HEK293 (cell line): ENCODE measurements around the gene RAP2A.

ENCODE experiments used
- CTCF ChIA-PET: fragments of 350-600 bp; formaldehyde crosslinking; extraction: SDS; loops from one replicate; lab custom pipeline; 2021; ENCODE audit warnings: antibody characterized with exemption; lab: Yijun Ruan, JAX
- POLR2A ChIA-PET: fragments of 300-600 bp; formaldehyde crosslinking; extraction: SDS; loops from one replicate; lab custom pipeline; 2020; ENCODE audit warnings: antibody characterized with exemption, inconsistent platforms; lab: Yijun Ruan, JAX
- H3K27ac ChIP-seq: fragments of 200-500 bp; sonication (Bioruptor generic); 2 replicates; pipeline ENCODE4 v1.5.1; 2014; ENCODE audit warnings: low read depth, low read length, control low read depth, inconsistent platforms; ENCODE audit errors: extremely low read depth
- H3K36me3 ChIP-seq, 2 experiments: fragments of 200-500 bp in 1 of 2; sonication (Bioruptor generic) in 1 of 2; 1 replicate in 1 of 2; 2 replicates in 1 of 2; pipeline ENCODE4 v1.5.1; 2014 to 2017; ENCODE audit warnings: inconsistent platforms in 2 of 2, low read length in 2 of 2; ENCODE audit not compliant: control insufficient read depth in 2 of 2, insufficient read depth in 1 of 2
- H3K4me1 ChIP-seq: fragments of 200-500 bp; sonication (Bioruptor generic); 2 replicates; pipeline ENCODE4 v1.5.1; 2014; ENCODE audit warnings: mild to moderate bottlenecking, low read length, inconsistent platforms; ENCODE audit not compliant: control insufficient read depth, insufficient read depth
- H3K4me3 ChIP-seq: 2 replicates; pipeline ENCODE4 v1.5.1; 2011; ENCODE audit warnings: low read depth, mild to moderate bottlenecking, control low read depth, low read length, moderate library complexity
- H3K9me3 ChIP-seq: fragments of 200-500 bp; sonication (Bioruptor generic); 2 replicates; pipeline ENCODE4 v1.5.1; 2014; ENCODE audit warnings: low read depth, low read length, inconsistent platforms; ENCODE audit not compliant: control insufficient read depth, insufficient read depth
- FEZF1 ChIP-seq: fragments of 450-650 bp; formaldehyde crosslinking; IDR thresholded peaks from 2 replicates; pipeline ENCODE4 v1.5.1; 2016; ENCODE audit warnings: missing biosample characterization, missing genetic modification characterization
- KLF1 ChIP-seq: fragments of 450-650 bp; formaldehyde crosslinking; IDR thresholded peaks from 2 replicates; pipeline ENCODE4 v1.5.1; 2016; ENCODE audit warnings: missing biosample characterization, missing genetic modification characterization
- KLF10 ChIP-seq: fragments of 450-650 bp; IDR thresholded peaks from 2 replicates; pipeline ENCODE4 v1.5.1; 2018; ENCODE audit warnings: missing biosample characterization, mild to moderate bottlenecking, missing genetic modification characterization
- SALL2 ChIP-seq: fragments of 450-650 bp; formaldehyde crosslinking; IDR thresholded peaks from 2 replicates; pipeline ENCODE4 v1.5.0; 2017; ENCODE audit warnings: missing biosample characterization, mild to moderate bottlenecking, missing genetic modification characterization, borderline replicate concordance
- ZBTB17 ChIP-seq: fragments of 450-650 bp; formaldehyde crosslinking; IDR thresholded peaks from 2 replicates; pipeline ENCODE4 v1.5.1; 2016; ENCODE audit warnings: missing biosample characterization, missing genetic modification characterization
- ZNF174 ChIP-seq: fragments of 450-650 bp; formaldehyde crosslinking; IDR thresholded peaks from 2 replicates; pipeline ENCODE4 v1.5.0; 2017; ENCODE audit warnings: missing biosample characterization, mild to moderate bottlenecking, missing genetic modification characterization
- ZNF175 ChIP-seq: fragments of 450-650 bp; formaldehyde crosslinking; IDR thresholded peaks from 2 replicates; pipeline ENCODE4 v1.5.1; 2016; ENCODE audit warnings: missing biosample characterization, missing genetic modification characterization
- ZNF202 ChIP-seq: fragments of 450-650 bp; formaldehyde crosslinking; IDR thresholded peaks from 2 replicates; pipeline ENCODE4 v1.5.1; 2016; ENCODE audit warnings: missing biosample characterization, missing genetic modification characterization, borderline replicate concordance
- ZNF302 ChIP-seq: fragments of 450-650 bp; formaldehyde crosslinking; IDR thresholded peaks from 2 replicates; pipeline ENCODE4 v1.5.1; 2016; ENCODE audit warnings: missing biosample characterization, missing genetic modification characterization, low read depth
- ZNF335 ChIP-seq: fragments of 450-650 bp; formaldehyde crosslinking; conservative IDR thresholded peaks from 2 replicates; pipeline ENCODE4 v1.5.1; 2016; ENCODE audit warnings: missing biosample characterization, missing genetic modification characterization
- ZNF341 ChIP-seq: fragments of 450-650 bp; formaldehyde crosslinking; IDR thresholded peaks from 2 replicates; pipeline ENCODE4; 2016; ENCODE audit warnings: low read depth, missing biosample characterization, missing genetic modification characterization
- ZNF404 ChIP-seq: fragments of 450-650 bp; formaldehyde crosslinking; IDR thresholded peaks from 2 replicates; pipeline ENCODE4 v1.5.1; 2017; ENCODE audit warnings: missing biosample characterization, missing genetic modification characterization
- ZNF623 ChIP-seq: fragments of 450-650 bp; formaldehyde crosslinking; IDR thresholded peaks from 2 replicates; pipeline ENCODE4 v1.5.1; 2016; ENCODE audit warnings: missing biosample characterization, missing genetic modification characterization
- ZNF660 ChIP-seq: fragments of 450-650 bp; IDR thresholded peaks from 2 replicates; pipeline ENCODE4 v1.5.1; 2018; ENCODE audit warnings: missing biosample characterization, mild to moderate bottlenecking, missing genetic modification characterization
- ZNF76 ChIP-seq: fragments of 450-650 bp; formaldehyde crosslinking; IDR thresholded peaks from 2 replicates; pipeline ENCODE4; 2016; ENCODE audit warnings: low read depth, missing biosample characterization, missing genetic modification characterization, borderline replicate concordance
- ZSCAN30 ChIP-seq: fragments of 450-650 bp; IDR thresholded peaks from 2 replicates; pipeline ENCODE4 v1.5.1; 2018; ENCODE audit warnings: missing biosample characterization, mild to moderate bottlenecking, missing genetic modification characterization, moderate library complexity
- TF ChIP-seq, protein P1 (sequence below): fragments of 450-650 bp; formaldehyde crosslinking; IDR thresholded peaks from 2 replicates; pipeline ENCODE4 v1.5.1; 2017; ENCODE audit warnings: missing biosample characterization, mild to moderate bottlenecking, missing genetic modification characterization, moderate library complexity
- TF ChIP-seq, protein P2 (sequence below): fragments of 450-650 bp; formaldehyde crosslinking; optimal IDR thresholded peaks from 2 replicates; pipeline ENCODE3; 2016; ENCODE audit warnings: missing biosample characterization, mild to moderate bottlenecking, missing genetic modification characterization
- TF ChIP-seq, protein P3 (sequence below): fragments of 450-650 bp; formaldehyde crosslinking; IDR thresholded peaks from 2 replicates; pipeline ENCODE4 v1.5.1; 2016; ENCODE audit warnings: missing biosample characterization, missing genetic modification characterization
- TF ChIP-seq, protein P4 (sequence below): fragments of 450-650 bp; formaldehyde crosslinking; IDR thresholded peaks from 2 replicates; pipeline ENCODE4 v1.5.0; 2017; ENCODE audit warnings: missing biosample characterization, missing genetic modification characterization, borderline replicate concordance

The RAP2A gene

DNA sequence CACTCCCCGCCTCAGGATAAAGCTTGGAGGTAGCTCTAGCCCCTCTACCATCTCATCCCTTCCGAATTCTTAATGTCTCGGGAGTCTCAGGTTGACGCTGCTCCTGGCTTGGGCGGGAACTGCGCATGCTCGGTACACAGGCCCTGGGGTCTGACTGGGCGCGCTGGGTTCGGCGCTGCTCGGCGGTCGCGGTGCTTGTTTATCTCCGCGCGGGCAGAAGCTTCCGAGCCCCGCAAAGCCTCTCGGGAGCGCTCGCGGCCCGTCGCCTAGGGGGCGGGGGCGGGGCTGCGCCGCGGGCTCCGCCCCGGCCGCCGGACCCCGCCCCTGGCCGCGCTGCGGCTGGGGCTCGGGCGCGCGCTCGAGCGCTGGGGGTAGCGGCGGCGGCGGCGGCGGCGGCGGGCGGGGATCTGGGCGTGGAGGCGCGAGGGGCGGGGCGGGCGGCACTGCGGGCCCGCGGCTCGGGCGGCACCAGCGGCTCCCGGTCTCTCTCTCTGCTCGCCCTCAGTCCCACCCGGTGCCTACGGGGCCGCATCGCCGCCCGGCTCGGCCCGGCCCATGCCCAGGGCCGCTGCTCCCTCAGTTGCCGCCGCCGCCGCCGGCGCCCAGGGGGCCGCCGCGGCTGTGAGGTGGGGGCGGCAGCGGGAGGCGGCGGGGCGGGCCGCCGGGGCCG is at the start of gene RAP2A:
RAP2A (plus strand) TSS at position 443 of the 670 bp plus-strand sequence. CDS start 302 bp downstream, outside the sequence.
- Histone ChIP-seq H3K36me3 (no peaks in the 10 kb centered on the region), H3K27ac (peak within 1 kb of the TSS; percentile 94), H3K9me3 (no peaks in the 10 kb centered on the region), H3K4me3 (peak within 1 kb of the TSS; percentile 78), H3K4me1 (no peaks in the 10 kb centered on the region)
- ChIA-PET POLR2A (interaction anchor here (1.2 to 1.6 kb wide), 5 partner anchors 10 to 321 kb away, joined by 3 to 9 read pairs (median 4); no protein-coding TSS in a partner anchor), CTCF (interaction anchor here (1.2 kb wide), 1 partner anchor 29 kb away, joined by 3 read pairs; no protein-coding TSS in a partner anchor)
- TF ChIP-seq ZNF76 (tag by site-specific recombination) (peak; percentile 59; the same call in 1 of the 2 replicates), ZNF623 (tag by site-specific recombination) (no peak), ZBTB17 (tag by site-specific recombination) (0 out of 2 replicates have a peak, but pooled peaks have one; percentile 22), ZNF175 (tag by site-specific recombination) (no peak), ZNF335 (peak; percentile 36; the same call in 1 of the 2 replicates), KLF10 (tag by site-specific recombination) (peak; percentile 26; the same call in 1 of the 2 replicates), FEZF1 (tag by site-specific recombination) (no peak), SALL2 (no peak), ZNF341 (no peak), ZNF404 (tag by site-specific recombination) (no peak), ZSCAN30 (0 out of 2 replicates have a peak, but pooled peaks have one; percentile 39)
- TF ChIP-seq, protein P1, sequence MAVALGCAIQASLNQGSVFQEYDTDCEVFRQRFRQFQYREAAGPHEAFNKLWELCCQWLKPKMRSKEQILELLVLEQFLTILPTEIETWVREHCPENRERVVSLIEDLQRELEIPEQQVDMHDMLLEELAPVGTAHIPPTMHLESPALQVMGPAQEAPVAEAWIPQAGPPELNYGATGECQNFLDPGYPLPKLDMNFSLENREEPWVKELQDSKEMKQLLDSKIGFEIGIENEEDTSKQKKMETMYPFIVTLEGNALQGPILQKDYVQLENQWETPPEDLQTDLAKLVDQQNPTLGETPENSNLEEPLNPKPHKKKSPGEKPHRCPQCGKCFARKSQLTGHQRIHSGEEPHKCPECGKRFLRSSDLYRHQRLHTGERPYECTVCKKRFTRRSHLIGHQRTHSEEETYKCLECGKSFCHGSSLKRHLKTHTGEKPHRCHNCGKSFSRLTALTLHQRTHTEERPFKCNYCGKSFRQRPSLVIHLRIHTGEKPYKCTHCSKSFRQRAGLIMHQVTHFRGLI (tag by site-specific recombination), result peak; percentile 40; the same call in 1 of the 2 replicates
- TF ChIP-seq, protein P2, sequence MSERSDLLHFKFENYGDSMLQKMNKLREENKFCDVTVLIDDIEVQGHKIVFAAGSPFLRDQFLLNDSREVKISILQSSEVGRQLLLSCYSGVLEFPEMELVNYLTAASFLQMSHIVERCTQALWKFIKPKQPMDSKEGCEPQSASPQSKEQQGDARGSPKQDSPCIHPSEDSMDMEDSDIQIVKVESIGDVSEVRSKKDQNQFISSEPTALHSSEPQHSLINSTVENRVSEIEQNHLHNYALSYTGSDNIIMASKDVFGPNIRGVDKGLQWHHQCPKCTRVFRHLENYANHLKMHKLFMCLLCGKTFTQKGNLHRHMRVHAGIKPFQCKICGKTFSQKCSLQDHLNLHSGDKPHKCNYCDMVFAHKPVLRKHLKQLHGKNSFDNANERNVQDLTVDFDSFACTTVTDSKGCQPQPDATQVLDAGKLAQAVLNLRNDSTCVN, result peak; percentile 64
- TF ChIP-seq, protein P3, sequence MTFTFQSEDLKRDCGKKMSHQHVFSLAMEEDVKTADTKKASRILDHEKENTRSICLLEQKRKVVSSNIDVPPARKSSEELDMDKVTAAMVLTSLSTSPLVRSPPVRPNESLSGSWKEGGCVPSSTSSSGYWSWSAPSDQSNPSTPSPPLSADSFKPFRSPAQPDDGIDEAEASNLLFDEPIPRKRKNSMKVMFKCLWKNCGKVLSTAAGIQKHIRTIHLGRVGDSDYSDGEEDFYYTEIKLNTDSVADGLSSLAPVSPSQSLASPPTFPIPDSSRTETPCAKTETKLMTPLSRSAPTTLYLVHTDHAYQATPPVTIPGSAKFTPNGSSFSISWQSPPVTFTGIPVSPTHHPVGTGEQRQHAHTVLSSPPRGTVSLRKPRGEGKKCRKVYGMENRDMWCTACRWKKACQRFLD, result no peak

DNA sequence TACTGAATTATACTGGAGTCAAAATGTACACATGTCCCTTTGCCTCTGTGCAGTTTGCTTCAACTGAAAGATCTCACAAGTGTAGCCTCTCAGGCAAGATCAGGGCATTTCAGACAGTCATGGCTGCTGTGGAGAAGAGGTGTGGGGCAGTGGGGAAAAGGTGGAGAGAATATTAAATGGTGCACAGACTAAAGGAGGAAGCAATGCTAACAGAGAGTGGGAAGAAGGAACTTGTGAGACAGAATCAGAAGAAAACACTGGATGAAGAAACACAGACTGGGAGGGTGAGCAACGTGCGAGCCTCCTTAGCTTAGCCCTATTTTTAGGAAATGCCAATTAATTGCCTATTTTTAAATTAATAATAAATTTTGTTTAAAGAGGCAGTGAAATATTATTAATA is 49.6 kb upstream of the RAP2A start:
- TF ChIP-seq ZNF302 (tag by site-specific recombination) (no peak), ZNF202 (tag by site-specific recombination) (no peak), KLF1 (tag by site-specific recombination) (no peak), ZNF174 (no peak), ZNF660 (tag by site-specific recombination) (no peak)
- TF ChIP-seq, protein P4, sequence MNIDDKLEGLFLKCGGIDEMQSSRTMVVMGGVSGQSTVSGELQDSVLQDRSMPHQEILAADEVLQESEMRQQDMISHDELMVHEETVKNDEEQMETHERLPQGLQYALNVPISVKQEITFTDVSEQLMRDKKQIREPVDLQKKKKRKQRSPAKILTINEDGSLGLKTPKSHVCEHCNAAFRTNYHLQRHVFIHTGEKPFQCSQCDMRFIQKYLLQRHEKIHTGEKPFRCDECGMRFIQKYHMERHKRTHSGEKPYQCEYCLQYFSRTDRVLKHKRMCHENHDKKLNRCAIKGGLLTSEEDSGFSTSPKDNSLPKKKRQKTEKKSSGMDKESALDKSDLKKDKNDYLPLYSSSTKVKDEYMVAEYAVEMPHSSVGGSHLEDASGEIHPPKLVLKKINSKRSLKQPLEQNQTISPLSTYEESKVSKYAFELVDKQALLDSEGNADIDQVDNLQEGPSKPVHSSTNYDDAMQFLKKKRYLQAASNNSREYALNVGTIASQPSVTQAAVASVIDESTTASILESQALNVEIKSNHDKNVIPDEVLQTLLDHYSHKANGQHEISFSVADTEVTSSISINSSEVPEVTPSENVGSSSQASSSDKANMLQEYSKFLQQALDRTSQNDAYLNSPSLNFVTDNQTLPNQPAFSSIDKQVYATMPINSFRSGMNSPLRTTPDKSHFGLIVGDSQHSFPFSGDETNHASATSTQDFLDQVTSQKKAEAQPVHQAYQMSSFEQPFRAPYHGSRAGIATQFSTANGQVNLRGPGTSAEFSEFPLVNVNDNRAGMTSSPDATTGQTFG (tag by site-specific recombination), result no peak
- TF ChIP-seq, all 188 proteins: peak for 0
- no peaks in the 10 kb centered on the region for H3K9me3 ChIP-seq
- H3K4me3 ChIP-seq, result no peak overlapping the region
- no peaks in the 10 kb centered on the region for H3K4me1 ChIP-seq
- POLR2A ChIA-PET, result no interaction called here
- CTCF ChIA-PET, result no interaction called here
- no peaks in the 10 kb centered on the region for H3K36me3 ChIP-seq
- H3K27ac ChIP-seq, result no peak overlapping the region
